GM21360 (cell line): ENCODE measurements around the gene GPATCH4.
"Not testable (repeated sequence)": the region's sequence is repeated elsewhere in the genome, so short reads cannot be mapped to it uniquely, and the experiment has no call there.

ENCODE experiments used
- ATAC-seq: cut with Tn5 transposase; IDR thresholded peaks from one replicate; pipeline ENCODE4 v1.9.1; 2021; ENCODE audit warnings: mild to moderate bottlenecking, moderate library complexity; ENCODE audit not compliant: unreplicated experiment

GPATCH4 gene

DNA sequence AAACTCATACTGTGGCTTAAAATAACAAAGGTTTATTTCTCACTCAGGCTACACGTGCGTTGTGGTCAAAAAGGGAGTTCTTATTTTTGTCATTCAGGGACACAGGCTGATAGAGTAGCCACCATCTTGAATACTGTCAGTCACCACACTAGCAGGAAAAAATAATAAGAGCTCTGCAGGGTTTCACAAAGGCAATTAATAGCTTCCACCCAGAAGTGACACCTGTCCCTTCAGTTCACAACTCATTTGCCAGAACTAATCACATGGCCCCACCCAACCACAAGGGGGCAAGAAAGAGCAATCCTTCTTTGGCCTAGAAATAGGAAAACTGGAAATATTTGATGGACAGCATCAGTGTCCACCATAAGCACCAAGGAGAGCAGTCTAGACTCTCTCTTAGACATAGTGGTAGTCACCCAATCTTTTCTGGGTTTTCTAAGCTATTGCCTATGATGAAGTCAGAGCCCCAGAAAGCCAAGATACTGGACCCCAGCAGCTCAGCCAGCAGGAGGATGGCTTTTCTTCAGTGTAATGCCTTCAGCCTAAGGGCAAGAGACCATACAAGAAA lies 26.1 kb upstream of the GPATCH4 start:
- no peak for ATAC-seq

DNA sequence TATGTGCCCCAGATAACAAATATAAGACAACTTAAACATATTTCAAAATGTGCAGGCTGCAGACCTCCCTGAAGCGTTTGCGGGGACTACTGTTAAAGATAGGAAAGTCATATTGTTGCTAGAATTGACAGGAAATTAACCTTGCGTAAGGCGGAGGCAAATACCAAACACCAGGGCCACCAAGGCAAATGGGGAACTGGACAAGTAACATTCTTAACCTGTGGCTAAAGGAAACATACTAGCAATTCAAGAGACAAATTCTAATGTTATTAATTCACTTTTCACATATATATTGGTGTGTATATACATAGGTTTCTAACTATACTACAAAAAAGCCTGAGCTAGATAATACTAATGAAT lies 24.8 kb upstream of the GPATCH4 start:
- ATAC-seq: no peak

DNA sequence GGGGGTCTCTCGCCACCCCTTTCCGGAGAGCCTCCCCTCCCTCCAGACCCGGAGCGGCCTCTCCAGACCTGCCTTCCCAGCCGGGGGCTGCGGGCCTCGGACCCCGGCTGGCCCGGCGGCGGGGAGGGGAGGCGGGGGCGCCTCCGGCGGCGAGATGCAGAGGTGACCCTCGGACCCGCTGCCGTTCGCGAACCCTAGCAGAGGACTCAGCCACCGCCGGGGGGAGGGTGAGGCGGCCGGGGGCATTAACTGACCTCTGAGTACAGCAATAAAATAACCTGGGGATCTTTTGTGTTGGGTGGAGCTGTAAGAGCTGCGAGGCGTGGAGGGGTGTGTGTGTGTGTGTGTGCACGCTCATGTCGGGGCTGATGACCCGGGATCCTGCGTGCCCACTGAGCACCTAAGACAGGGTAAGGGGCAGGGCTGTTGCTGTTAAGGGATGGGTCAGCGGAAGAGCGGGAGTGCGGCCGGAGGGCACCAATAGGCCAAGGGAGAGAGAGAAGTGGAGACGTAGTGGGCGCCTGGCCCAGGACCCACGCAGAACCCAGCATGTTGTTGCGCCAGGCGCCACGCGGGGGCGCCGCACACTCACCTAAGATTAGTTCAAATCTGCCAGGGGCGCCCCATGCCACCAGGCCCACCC lies 24.3 kb upstream of the GPATCH4 start:
- no peak for ATAC-seq

DNA sequence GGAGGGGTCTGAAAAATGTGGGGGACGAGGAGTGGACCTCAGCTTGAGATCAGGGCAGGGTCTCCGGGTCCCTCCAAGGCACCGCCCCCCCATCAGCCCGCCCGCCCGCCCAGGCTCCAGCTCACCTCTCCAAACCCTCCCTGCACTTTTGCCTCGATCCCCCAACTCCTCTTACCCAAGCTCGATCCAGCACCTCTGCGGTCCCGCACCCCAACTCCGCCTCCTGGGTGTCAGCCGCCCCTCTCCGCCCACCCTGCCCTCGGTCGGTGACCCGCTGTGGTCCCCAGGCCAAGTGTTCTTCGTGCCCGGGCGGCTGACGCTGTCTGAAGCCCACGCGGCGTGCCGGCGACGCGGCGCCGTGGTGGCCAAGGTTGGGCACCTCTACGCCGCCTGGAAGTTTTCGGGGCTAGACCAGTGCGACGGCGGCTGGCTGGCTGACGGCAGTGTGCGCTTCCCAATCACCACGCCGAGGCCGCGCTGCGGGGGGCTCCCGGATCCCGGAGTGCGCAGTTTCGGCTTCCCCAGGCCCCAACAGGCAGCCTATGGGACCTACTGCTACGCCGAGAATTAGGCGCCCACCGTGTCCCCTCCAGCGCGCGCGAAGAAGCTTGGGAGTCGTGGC lies 23.6 kb upstream of the GPATCH4 start:
- ATAC-seq: no peak

DNA sequence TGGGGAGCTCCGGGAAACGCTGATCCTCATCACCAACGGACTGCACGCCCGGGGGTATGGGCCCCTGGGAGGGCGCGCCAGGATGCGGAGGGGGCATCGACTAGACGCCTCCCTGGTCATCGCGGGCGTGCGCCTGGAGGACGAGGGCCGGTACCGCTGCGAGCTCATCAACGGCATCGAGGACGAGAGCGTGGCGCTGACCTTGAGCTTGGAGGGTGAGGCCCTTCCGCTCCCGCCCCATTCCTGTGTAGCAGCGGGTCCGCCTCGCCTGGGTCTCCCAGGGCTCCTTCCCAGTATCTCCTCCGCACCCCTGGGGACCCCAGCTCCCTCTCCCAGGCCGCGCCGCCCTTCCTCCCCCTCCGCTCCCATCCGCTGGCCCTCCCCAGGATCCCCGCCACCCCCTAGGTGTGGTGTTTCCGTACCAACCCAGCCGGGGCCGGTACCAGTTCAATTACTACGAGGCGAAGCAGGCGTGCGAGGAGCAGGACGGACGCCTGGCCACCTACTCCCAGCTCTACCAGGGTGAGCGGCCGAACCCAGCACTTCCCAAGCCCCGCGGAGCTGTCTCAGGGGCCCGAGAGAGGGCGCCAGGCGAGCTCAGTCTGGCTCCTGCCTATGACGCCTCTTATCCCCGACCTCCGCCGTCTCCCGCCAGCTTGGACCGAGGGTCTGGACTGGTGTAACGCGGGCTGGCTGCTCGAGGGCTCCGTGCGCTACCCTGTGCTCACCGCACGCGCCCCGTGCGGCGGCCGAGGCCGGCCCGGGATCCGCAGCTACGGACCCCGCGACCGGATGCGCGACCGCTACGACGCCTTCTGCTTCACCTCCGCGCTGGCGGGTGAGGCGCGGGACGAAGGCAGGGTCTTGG lies 22.9 kb upstream of the GPATCH4 start:
- ATAC-seq: no peak

DNA sequence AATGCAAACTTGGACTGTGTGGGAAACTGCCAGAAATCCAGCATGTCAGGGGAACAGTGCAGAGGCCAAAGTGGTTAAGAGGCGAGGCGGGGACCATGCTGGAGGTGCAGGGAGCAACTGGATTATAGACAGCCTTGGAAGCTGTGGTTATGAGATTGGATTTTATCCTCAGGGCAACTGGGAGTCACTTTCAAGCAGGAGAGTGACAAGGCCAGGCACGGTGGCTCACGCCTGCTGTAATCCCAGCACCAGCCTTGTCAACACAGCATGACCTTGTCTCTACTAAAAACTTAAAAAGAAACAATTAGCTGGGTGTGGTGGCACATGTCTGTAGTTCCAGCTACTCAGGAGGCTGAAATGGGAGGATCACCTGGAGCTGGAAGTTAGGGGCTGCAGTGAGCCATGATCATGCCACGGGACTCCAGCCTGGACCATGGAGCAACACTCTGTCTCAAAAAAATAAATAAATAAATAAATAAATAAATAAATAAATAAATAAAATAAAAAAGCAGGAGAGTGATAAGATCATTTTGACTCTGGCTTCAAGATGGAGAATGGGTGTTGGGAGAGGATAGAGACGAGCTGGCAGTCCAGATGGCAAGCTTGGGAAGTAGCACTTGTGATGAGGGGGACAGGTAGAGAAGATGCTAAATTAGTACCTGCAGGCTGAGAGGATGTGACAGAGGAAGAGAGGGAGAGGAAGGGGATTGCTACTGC lies 21.5 kb upstream of the GPATCH4 start:
- ATAC-seq: no peak

DNA sequence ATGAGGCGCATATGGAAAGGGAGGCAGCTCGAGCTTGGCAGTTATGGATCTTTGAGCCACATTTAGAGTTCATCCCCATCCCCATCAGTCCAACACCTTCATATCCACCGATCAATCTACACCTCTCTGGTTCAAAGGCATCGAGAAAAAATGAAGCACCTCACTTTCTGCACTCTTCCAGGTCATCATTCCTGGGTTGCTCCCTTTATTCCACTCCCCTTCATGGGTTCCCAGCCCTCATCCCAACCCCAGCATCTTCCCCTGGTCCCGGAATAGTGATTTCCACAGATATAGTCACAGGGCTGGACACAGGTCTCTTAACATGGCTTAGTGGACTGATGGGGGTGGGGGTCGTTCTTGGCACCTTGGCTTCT lies 18.3 kb upstream of the GPATCH4 start:
- no peak for ATAC-seq

DNA sequence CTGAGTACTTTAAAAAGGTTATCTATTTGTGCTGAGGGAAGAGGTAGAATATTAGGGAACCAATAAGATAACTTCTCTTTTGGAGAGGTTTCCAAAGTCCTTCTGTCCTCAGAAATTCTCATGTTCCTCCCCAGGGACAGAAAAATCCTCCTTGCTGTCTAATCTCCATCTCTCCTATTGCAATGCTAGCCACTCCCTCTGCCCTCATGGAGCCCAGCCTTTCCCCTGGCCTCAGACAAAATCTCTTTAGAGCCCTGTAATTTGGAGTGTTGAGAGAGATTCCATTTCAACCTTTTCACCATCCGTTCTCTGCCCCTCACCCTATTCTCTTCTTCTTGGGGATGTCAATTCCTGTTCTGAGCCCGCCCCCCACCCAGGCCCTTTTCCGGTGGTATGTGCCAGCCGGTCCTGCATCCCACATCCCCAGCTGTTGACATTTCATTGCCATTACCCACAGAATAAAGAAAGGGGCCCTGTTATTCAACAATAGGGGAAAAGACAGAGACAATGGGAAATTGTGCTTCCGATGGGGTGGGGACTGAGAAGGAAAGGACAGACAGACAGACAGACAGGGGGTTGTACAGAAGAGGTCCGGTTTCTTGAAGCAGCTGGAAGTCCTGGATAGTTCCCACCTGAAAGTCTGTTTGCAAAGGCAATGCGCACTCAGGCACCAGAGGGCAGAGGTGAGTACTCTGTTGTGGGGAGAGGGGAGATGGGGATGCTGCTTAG lies 17.7 kb upstream of the GPATCH4 start, which contains the start of gene HAPLN2:
TSS of gene HAPLN2 (plus strand) at position 563 of the 729 bp plus-strand sequence. CDS start 4,076 bp downstream, outside the sequence.
- no peak for ATAC-seq

DNA sequence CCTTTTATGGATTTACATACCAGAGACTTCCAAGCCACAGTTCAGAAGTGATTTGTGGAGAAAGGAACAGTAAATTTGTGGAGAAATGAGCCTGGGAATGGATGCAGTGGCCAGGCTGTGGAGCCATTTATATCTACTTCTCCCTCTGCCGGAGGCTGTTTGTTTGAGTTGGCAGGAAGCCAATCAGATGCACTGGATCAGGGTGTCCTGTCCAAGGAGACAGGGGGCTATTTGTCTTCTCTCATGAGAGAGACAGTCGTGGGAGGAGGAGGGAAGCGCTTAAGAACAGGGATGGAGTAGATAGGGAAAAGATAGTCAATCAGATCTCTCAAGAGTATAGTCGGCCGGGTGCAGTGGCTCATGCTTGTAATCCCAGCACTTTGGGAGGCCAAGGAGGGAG lies 15.2 kb upstream of the GPATCH4 start:
- no peak for ATAC-seq

DNA sequence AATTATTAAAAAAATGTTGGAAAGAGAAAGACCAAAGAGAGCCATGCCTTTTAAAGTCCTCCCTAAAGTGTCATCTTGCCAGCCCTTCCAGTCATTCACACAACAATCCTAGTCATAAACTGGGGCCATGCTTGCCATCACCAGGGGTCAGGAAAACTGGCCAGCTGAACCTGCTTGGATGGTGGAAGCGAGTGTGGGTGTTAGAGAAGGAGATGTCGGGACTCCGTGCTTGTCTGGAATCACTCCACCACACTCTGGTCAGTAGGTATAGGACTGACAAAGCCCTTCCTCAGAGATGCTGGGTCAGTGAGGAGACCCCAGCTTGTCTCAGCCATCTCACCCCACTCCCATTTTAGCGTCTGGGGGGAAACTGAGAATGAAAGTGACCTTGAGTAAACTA lies 14.7 kb upstream of the GPATCH4 start:
- ATAC-seq: no peak

DNA sequence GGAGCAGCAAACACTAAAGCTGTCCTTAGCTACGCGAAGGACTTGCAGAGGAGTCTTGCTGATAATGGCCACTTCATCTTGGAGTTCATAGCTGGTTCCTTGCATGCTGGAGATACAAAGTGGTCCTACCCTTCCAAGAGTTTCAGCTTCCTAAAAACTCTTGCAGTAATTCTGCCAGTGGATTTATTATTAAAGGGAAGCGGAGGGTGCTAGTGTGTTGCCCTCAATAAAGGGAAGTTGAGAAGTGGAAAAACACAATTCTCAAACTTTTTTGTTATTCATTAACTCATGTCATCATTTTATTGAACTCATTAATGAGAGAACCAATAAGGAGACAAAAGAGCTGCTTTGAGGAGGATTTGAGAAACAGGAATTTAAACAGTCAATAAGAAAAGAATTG lies 11.4 kb upstream of the GPATCH4 start:
- no peak for ATAC-seq

DNA sequence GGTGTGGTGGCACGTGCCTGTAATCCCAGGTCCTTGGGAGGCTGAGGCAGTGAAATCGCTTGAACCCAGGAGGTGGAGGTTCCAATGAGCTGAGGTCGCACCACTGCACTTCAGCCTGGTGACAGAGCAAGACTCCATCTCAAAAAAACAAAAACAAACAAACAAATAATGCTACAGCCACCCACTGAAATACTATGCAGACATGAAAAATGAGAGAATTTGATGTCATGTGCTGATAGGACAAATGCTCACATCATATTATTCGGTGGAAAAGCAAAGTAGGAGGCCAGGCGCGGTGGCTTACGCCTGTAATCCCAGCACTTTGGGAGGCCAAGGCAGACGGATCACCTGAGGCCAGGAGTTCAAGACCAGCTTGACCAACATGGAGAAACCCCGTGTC lies 8.8 kb upstream of the GPATCH4 start:
- not testable (repeated sequence) for ATAC-seq

DNA sequence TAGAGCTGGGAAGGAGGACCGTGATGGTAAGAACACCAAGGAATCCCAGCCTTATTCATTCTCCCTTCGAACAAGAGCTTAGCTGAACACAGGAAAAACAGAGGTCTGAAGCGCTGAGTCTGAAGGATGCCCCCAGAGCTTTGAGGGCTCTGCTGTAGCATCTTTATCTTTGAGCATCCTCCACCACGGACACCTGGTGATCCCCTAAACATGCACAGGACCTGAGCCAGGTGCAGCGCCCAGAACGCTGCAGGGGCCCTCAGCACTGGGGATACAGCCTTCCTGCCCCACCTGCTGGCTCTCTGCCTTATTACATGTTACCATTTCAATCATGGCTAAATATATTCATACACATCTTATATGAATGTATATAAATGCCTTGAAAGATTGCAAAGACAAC lies 7.7 kb upstream of the GPATCH4 start:
- ATAC-seq: no peak

DNA sequence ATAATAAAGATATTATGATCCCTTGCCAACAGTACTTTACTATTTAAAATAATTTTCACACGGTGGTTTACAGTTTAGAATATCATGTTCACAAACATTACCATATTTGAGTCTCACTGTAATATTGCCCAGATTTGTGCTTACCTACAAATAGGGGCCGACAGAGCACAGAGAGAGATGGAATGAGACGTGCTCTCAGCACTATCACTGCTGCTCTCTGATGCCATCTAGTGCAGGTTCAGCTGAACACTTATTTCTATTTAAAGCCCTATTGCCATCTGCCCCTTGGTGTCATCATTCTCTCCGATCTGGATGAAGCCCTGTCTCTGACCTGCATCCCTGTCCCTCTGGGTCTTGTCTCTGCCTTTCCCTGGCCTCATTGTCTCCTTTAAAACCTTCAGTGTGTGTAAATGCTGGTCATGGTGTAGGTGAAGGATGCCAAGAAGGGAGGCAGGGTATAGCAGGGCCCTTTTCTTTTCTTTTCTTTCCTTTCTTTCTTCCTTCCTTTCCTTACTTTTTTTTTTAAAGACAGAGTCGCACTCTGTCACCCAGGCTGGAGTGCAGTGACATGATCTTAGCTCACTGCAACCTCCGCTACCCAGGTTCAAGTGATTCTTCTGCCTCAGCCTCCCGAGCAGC lies 6.9 kb upstream of the GPATCH4 start:
- no peak for ATAC-seq

DNA sequence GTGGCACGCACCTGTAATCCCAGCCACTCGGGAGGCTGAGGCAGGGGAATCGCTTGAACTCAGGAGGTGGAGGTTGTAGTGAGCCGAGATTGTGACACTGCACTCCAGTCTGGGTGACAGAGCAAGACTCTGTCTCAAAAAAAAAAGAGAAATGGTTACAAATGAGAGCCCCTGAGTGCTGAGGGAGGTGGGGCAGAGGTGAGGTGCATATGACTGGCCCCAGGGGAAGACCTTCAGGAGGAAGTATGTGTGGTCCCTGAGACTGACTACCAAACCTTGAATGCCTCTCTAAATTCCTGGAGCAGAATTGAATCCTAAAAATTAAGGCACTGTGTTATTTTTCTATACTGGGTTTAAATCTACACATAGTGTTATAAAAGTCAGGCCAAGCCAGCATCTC lies 6.1 kb upstream of the GPATCH4 start:
- not testable (repeated sequence) for ATAC-seq

DNA sequence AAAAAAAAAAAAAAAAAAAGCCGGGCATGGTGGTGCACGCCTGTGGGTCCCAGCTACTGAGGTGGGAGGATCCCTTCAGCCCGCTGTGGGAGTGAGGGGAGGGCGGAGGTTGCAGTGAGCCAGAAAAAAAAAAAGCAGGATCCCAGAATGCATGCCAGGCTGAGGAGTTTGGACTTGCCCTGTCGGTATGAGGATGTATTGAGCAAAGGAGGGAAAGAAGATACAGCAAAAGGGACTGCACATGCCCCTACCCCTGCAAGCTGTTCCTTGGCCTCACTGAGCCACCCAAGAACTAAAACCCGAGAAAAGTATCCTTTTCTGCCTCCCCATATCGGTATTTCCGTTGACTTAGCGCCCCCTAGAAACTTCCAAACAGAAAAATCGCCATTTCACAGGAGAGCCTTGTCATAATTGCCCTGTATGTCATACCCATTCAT lies 1.3 kb upstream of the GPATCH4 start:
- no peak for ATAC-seq

DNA sequence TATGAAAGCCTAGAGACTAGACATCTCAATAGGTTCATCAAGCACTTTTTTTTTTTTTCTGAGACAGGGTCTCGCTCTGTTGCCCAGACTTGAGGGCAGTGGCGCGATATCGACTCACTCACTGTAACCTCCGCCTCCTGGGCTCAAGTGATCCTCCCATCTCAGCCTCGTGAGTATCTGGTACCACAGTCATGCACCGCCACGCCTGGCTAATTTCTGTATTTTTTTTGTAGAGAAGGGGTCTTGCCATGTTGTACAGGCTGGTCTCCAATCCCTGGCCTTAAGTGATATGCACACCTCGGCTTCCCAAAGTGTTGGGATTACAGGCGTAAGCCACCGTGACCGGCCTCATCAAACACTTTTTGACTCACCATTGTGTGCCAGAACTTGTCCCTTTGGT lies 613 bp upstream of the GPATCH4 start:
- no peak for ATAC-seq

DNA sequence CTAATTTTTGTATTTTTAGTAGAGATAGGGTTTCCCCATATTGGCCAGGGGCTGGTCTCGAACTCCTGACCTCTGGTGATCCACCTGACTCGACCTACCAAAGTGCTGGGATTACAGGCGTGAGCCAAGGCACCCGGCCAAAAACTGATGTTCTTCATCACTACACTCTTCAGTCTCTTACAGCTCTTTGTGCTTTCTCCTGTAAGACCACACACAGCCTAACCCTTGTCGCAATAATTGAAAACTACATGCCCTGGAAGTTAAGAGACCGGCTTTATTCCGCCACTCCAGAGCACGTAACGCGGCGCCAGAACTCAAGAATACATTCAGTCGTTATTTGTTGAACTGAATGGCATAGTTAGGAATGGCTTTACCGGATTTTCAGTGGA lies 552 bp downstream of the GPATCH4 start:
- no peak for ATAC-seq

DNA sequence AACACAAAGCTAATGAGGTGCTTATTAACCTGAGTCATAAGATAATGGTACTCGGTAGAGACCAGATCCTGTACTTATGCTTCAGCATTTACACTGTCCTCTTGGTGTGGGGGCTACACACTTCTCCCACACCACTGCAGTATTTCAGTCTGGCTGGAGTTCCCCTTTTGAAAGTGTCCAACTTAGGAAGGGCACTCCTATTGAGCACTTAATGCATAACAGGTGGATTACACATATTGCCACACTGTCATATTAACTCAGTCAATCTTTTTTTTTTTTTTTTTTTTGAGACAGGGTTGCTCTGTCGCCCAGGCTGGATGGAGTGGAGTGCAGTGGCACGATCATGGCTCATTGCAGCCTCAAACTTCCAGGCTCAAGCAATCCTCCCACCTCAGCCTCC lies 1.5 kb downstream of the GPATCH4 start:
- no peak for ATAC-seq
